SKM-1 (cell line): ENCODE results near the gene STARD9.

Experiments
- DNase-seq: peaks from one replicate; lab custom pipeline; 2025; ENCODE audit not compliant: unreplicated experiment; lab: John Stamatoyannopoulos, UW

STARD9 gene

GRCh38 chr15:42726114-42726513 lies 150.7 kb downstream of the STARD9 start:
- DNase-seq, result no peak

GRCh38 chr15:42727750-42728381 lies 152.5 kb downstream of the STARD9 start:
- DNase-seq, result no peak

- DNase-seq, result no peak
Observed at GRCh38 chr15:42728560-42728959, 153.2 kb downstream of the STARD9 start.

GRCh38 chr15:42728972-42729371 lies 153.6 kb downstream of the STARD9 start:
- no peak for DNase-seq

GRCh38 chr15:42729409-42729808 lies 154.0 kb downstream of the STARD9 start:
- no peak for DNase-seq

- DNase-seq, result peak; percentile 20
Observed at GRCh38 chr15:42730135-42730534, 154.7 kb downstream of the STARD9 start.

GRCh38 chr15:42730536-42730935 lies 155.1 kb downstream of the STARD9 start:
- no peak for DNase-seq

- DNase-seq, result no peak
Observed at GRCh38 chr15:42731461-42731860, 156.1 kb downstream of the STARD9 start.

- no peak for DNase-seq
Observed at GRCh38 chr15:42732095-42732827, 156.9 kb downstream of the STARD9 start.

- DNase-seq, result no peak
Observed at GRCh38 chr15:42733027-42733426, 157.6 kb downstream of the STARD9 start.

- no peak for DNase-seq
Observed at GRCh38 chr15:42734076-42734672, 158.8 kb downstream of the STARD9 start.

- no peak for DNase-seq
Observed at GRCh38 chr15:42735382-42736165, 160.2 kb downstream of the STARD9 start.

GRCh38 chr15:42736178-42736792 lies 160.9 kb downstream of the STARD9 start:
- no peak for DNase-seq

GRCh38 chr15:42736793-42737528 lies 161.6 kb downstream of the STARD9 start, which contains the start of gene CDAN1:
CDAN1 (minus strand) TSS chr15:42737128; CDS start chr15:42737102, 26 bp downstream.
- DNase-seq, result peak; percentile 76

GRCh38 chr15:42737529-42738328 lies 162.3 kb downstream of the STARD9 start:
- DNase-seq, result no peak

- DNase-seq, result no peak
Observed at GRCh38 chr15:42741710-42742109, 166.3 kb downstream of the STARD9 start.

GRCh38 chr15:42742149-42742548 lies 166.7 kb downstream of the STARD9 start:
- DNase-seq, result no peak

- DNase-seq, result no peak
Observed at GRCh38 chr15:42744195-42744594, 168.8 kb downstream of the STARD9 start.

- no peak for DNase-seq
Observed at GRCh38 chr15:42749266-42749665, 173.9 kb downstream of the STARD9 start.
